ENCODE data around the gene PMP22.

The PMP22 gene

GRCh38 chr17:15265131-15265530 lies at the start of gene PMP22:
Gene PMP22, minus strand, starts transcription at chr17:15265326. Its CDS starts 4,599 bp downstream, at chr17:15260727.
- TF ChIP-seq CTCF (IDR thresholded peaks at IDR 0.05; ENCODE audit: extremely low read depth, missing control alignments), result no peak
- no peak for DNase-seq (ENCODE audit: low spot score)

DNA sequence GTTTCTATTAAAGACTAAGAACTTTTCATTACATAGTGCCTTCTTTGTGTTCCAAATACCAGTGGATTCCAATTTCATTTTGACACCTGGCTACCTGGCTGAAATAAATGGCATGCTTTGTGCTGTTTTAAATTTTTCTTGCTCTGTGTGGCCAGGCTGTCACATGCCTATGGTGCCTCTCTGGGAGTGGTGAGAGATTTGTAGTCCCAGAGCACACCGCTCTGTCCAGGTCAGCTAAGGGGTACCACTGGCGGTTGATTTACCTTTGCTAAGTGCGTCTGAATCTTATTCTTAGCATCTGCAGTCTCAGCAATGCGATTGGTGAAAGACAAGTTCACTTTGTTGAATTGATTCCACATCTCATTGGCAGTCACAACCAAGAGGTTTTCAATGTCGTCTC lies 46.9 kb upstream of the PMP22 start:
- TF ChIP-seq CTCF (IDR thresholded peaks at IDR 0.05; ENCODE audit: extremely low read depth, missing control alignments), result no peak
- no peak for DNase-seq (ENCODE audit: low spot score)

- no peak for DNase-seq (ENCODE audit: low spot score)
- no peak for TF ChIP-seq CTCF (IDR thresholded peaks at IDR 0.05; ENCODE audit: extremely low read depth, missing control alignments)
Observed at GRCh38 chr17:15309793-15310192, 44.7 kb upstream of the PMP22 start.

- no peak for TF ChIP-seq CTCF (IDR thresholded peaks at IDR 0.05; ENCODE audit: extremely low read depth, missing control alignments)
Observed at GRCh38 chr17:15309236-15309635, 44.1 kb upstream of the PMP22 start.

GRCh38 chr17:15308758-15309157 lies 43.6 kb upstream of the PMP22 start:
- DNase-seq (ENCODE audit: low spot score), result no peak

More at GRCh38 chr17:15309236-15309635, 44.1 kb upstream of the PMP22 start:
- DNase-seq (ENCODE audit: low spot score), result no peak

GRCh38 chr17:15307710-15308111 lies 42.6 kb upstream of the PMP22 start:
- no peak for DNase-seq (ENCODE audit: low spot score)
- no peak for TF ChIP-seq CTCF (IDR thresholded peaks at IDR 0.05; ENCODE audit: extremely low read depth, missing control alignments)

More at GRCh38 chr17:15308758-15309157, 43.6 kb upstream of the PMP22 start:
- no peak for TF ChIP-seq CTCF (IDR thresholded peaks at IDR 0.05; ENCODE audit: extremely low read depth, missing control alignments)

DNA sequence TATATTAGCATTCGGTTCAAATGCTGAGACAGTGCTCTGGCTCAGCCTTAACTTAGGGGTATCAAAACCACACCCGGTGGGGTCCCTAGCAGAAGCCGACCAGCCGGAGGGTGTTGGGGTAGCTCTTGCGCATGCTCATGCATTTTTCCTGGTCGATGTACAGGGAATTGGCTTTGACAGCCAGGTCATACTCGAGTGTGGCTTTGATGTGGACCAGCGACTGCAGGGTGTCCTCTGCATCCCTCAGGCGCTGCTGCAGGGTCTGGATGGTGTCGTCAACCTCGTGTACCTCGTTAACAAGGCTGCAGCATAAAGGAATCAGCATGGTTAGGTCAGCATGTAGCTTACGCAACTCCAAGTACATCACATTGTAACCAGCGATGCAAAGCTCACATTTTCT lies 38.7 kb upstream of the PMP22 start:
- no peak for TF ChIP-seq CTCF (IDR thresholded peaks at IDR 0.05; ENCODE audit: extremely low read depth, missing control alignments)
- DNase-seq (ENCODE audit: low spot score), result no peak
